MCF 10A (cell line): ENCODE measurements around the gene MND1. TPM values are rescaled to one million over a fixed set of nuclear protein-coding genes. Genes with fewer than 3 reads are reported as not detected.

Experiments used
- Bru-seq: library from RNA; stranded (reverse); fragments of 400-500 nt; gene quantifications from one replicate; lab custom pipeline; 2021; lab: Mats Ljungman, UMichigan
- BruChase-seq, 2 experiments: library from RNA; stranded (reverse); fragments of 400-500 nt; gene quantifications; one replicate each; lab custom pipeline; 2021; lab: Mats Ljungman, UMichigan
- BruUV-seq: library from RNA; stranded (reverse); fragments of 400-500 nt; replicated peaks from 2 replicates; lab custom pipeline; 2021; lab: Mats Ljungman, UMichigan
- CTCF ChIA-PET: fragments of 300-600 bp; sonication (Branson Sonifier 250); formaldehyde crosslinking; extraction: SDS; loops from one replicate; lab custom pipeline; 2021; ENCODE audit warnings: antibody characterized with exemption, inconsistent platforms; lab: Yijun Ruan, JAX
- POLR2A ChIA-PET: fragments of 300-600, 350-650 bp; sonication (Branson Sonifier 250); formaldehyde crosslinking; extraction: SDS; loops from one replicate; lab custom pipeline; 2020; ENCODE audit warnings: antibody characterized with exemption, inconsistent platforms; lab: Yijun Ruan, JAX
- DNase-seq: peaks from one replicate; pipeline ENCODE4 v3.0.0-alpha.2; 2018; ENCODE audit not compliant: unreplicated experiment
- H3K27ac Mint-ChIP-seq: one replicate; pipeline ENCODE4 v1.8.0; 2022; ENCODE audit warnings: mild to moderate bottlenecking, low read depth, mixed read lengths; ENCODE audit not compliant: unreplicated experiment
- H3K27me3 Mint-ChIP-seq: one replicate; pipeline ENCODE4 v1.8.0; 2022; ENCODE audit warnings: mixed read lengths; ENCODE audit not compliant: insufficient read depth, unreplicated experiment
- H3K36me3 Mint-ChIP-seq: one replicate; pipeline ENCODE4 v1.8.0; 2022; ENCODE audit warnings: mild to moderate bottlenecking, moderate library complexity, mixed read lengths; ENCODE audit not compliant: insufficient read depth, unreplicated experiment
- H3K4me1 Mint-ChIP-seq: one replicate; pipeline ENCODE4 v1.8.0; 2022; ENCODE audit warnings: mixed read lengths; ENCODE audit not compliant: insufficient read depth, unreplicated experiment
- H3K4me3 Mint-ChIP-seq: one replicate; pipeline ENCODE4 v1.8.0; 2022; ENCODE audit warnings: mild to moderate bottlenecking, moderate library complexity, mixed read lengths; ENCODE audit not compliant: unreplicated experiment
- H3K9me3 Mint-ChIP-seq: one replicate; pipeline ENCODE4 v1.8.0; 2022; ENCODE audit warnings: mixed read lengths; ENCODE audit not compliant: unreplicated experiment
- CTCF ChIP-seq: fragments of 200-600 bp; IDR thresholded peaks from one replicate; pipeline ENCODE4 v1.8.0; 2022; ENCODE audit warnings: antibody characterized with exemption, mild to moderate bottlenecking; ENCODE audit not compliant: unreplicated experiment
- intact Hi-C: fragments of 100-400 bp; cut with micrococcal nuclease; formaldehyde crosslinking; loops from 2 replicates; pipeline ENCODE4 v1.14.1; 2022
- long read RNA-seq: library from polyadenylated mRNA; stranded (forward); transcript quantifications from one replicate; pipeline ENCODE4 v2.0.0, GENCODE V29; 2022
- total RNA-seq: library from RNA; stranded (reverse); gene quantifications from 2 replicates; pipeline ENCODE4 v1.2.3, GENCODE V29; 2022

Gene MND1
- 4.8 and 9.7 TPM in 2 replicates for total RNA-seq
- Bru-seq, nascent RNA: percentile 56 among the genes with signal in this experiment
- percentile 50 among the genes with signal in this experiment for BruChase-seq, experiment 1, labeled RNA remaining after a 6-hour chase
- BruChase-seq, experiment 2, labeled RNA remaining after a 2-hour chase: percentile 56 among the genes with signal in this experiment
- long read RNA-seq, transcript MND1-201 (8 exons, 968 nt): major isoform, 9 of 11 reads
- long read RNA-seq, partial matches to known transcripts: 0 of 11 reads
- long read RNA-seq, other reads (novel, unspliced or antisense): 2 of 11 reads

GRCh38 chr4:153344131-153345011 lies at the start of gene MND1:
Gene MND1, plus strand, starts transcription at chr4:153344688. Its CDS starts 50 bp downstream, at chr4:153344738.
- POLR2A ChIA-PET: interaction anchor here (0.6 to 1.0 kb wide), 3 partner anchors 13 to 404 kb away, joined by 3 read pairs; no protein-coding TSS in a partner anchor
- Mint-ChIP-seq H3K27me3 (no peaks in the 10 kb centered on the region), H3K4me1 (peaks cover 33% of the 10 kb centered on the region), H3K4me3 (peak within 1 kb of the TSS; percentile 84), H3K9me3 (no peaks in the 10 kb centered on the region), H3K27ac (peak within 1 kb of the TSS; percentile 16), H3K36me3 (no peaks in the 10 kb centered on the region)
- CTCF ChIA-PET: interaction anchor here (0.6 to 5.6 kb wide), 37 partner anchors 8 to 1143 kb away, joined by 3 to 50 read pairs (median 3); partner anchors contain the start of gene TMEM131L
- TF ChIP-seq CTCF: peak; percentile 98
- peak; percentile 84 for DNase-seq
- intact Hi-C loops: loop anchor here (1.0 kb wide), 3 partner anchors 89 to 232 kb away; partner anchors contain the start of gene TMEM131L
- no TSS peak for BruUV-seq

GRCh38 chr4:153295131-153295755 lies 49.2 kb upstream of the MND1 start:
- H3K36me3 Mint-ChIP-seq: peaks cover 51% of the 10 kb centered on the region
- peaks cover 7% of the 10 kb centered on the region for H3K4me1 Mint-ChIP-seq
- no peaks in the 10 kb centered on the region for H3K27me3 Mint-ChIP-seq
- POLR2A ChIA-PET: interaction anchor here (0.7 kb wide), 1 partner anchor 486 kb away, joined by 3 read pairs; no protein-coding TSS in a partner anchor
- CTCF ChIA-PET: interaction anchor here (0.6 to 1.3 kb wide), 4 partner anchors 10 to 159 kb away, joined by 3 to 7 read pairs (median 4); no protein-coding TSS in a partner anchor
- no peak for DNase-seq
- H3K9me3 Mint-ChIP-seq: peaks cover 13% of the 10 kb centered on the region
- intact Hi-C loops: no loop called here
- no TSS peak for BruUV-seq
- H3K4me3 Mint-ChIP-seq: no peak overlapping the region
- H3K27ac Mint-ChIP-seq: no peak overlapping the region
- TF ChIP-seq CTCF: no peak

GRCh38 chr4:153296040-153296823 lies 48.3 kb upstream of the MND1 start:
- no peak for DNase-seq
- ChIA-PET CTCF (interaction anchor here (0.6 to 2.0 kb wide), 7 partner anchors 9 to 212 kb away, joined by 3 to 7 read pairs (median 4); no protein-coding TSS in a partner anchor), POLR2A (interaction anchor here (1.5 kb wide), 1 partner anchor 47 kb away, joined by 3 read pairs; no protein-coding TSS in a partner anchor)
- BruUV-seq: no TSS peak
- intact Hi-C loops: no loop called here
- TF ChIP-seq CTCF: no peak
- Mint-ChIP-seq H3K36me3 (peaks cover 57% of the 10 kb centered on the region), H3K9me3 (peaks cover 13% of the 10 kb centered on the region), H3K4me3 (no peak overlapping the region), H3K27ac (no peak overlapping the region), H3K4me1 (peaks cover 7% of the 10 kb centered on the region), H3K27me3 (no peaks in the 10 kb centered on the region)
